ENCODE results near the gene ARIH2. TPM values are rescaled to one million over a fixed set of nuclear protein-coding genes. Genes with fewer than 3 reads are reported as not detected.
A peak's percentile ranks its signal among the peaks of the same experiment; 100 is the strongest.

ARIH2 gene
- total RNA-seq, 2 experiments from 2014 or later = 91.0 to 95.0 TPM

DNA sequence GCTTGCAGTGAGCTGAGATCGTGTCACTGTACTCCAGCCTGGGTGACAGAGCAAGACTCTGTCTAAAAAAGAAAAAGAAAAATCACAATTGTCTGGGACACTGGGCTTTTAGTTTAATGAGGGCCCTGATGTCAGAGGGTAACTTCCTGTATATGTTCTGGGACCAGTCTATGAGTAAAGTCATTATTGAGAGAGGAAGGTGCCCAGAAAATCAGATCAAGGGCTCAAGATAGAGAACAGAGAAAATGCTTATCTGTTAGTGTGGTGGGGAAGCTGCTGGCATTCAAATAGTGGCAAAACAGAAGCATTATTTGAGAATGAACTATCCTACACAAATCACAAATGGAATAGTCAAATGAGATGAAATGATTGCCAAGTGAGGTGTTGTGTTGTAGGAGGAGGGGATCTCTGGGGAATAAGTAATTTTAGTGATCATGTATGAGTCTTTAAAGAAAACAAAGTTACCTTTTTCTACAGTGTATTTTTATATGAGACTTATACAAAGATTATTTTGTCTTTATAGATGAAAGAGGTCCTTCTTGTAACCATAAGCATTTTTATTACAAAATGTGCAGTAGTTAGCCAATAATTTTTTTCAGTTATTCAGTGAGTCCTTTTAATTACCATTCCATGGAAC lies 13.4 kb downstream of the ARIH2 start:
- peaks cover 72% of the 10 kb centered on the region for H3K36me3 Mint-ChIP-seq (ENCODE audit: low read depth)
- no peaks in the 10 kb centered on the region for H3K9me3 Mint-ChIP-seq
- no peak overlapping the region for H3K4me3 Mint-ChIP-seq
- CTCF ChIA-PET = interaction anchor here (0.6 to 1.9 kb wide), 9 partner anchors 8 to 726 kb away, joined by 3 to 6 read pairs (median 4); partner anchors contain the start of gene ARIH2
- peaks cover 60% of the 10 kb centered on the region for H3K4me1 Mint-ChIP-seq
- H3K27ac Mint-ChIP-seq = peak overlapping the region; percentile 58
- POLR2A ChIA-PET = no interaction called here
- no peaks in the 10 kb centered on the region for H3K27me3 Mint-ChIP-seq
- DNase-seq = no peak

DNA sequence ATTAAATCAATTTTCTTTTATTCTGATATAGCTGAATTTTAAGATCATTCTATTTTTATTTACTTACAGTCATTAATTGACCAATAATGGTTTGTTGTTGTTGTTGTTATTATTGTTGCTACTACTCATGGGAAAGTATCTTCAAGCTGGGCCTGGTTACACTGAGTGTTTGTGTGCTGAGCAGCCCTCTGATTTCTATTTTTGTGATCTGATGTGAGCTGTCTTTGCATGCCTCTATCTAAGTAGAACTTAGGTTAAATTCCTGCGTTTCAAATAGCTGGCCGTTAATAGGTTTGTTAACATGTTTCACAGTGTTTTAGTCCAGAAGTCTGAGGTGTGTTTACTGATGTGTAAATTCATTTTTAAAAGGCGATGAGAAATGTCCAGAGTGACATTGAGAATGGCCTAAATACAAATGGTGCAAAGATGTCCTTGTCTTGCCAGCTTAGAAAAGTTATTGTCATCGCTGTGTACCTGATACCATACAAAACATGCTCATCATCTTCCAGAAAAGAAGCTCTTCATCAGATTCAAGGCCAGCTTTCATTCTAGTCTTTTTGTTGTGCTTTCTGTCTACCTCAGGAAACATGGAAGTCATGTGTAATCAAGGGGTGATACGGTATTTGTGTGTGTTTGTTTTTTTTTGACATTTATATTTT lies 15.8 kb downstream of the ARIH2 start:
- Mint-ChIP-seq H3K4me1 (peaks cover 51% of the 10 kb centered on the region), H3K27me3 (no peaks in the 10 kb centered on the region), H3K27ac (no peak overlapping the region), H3K4me3 (no peak overlapping the region), H3K9me3 (no peaks in the 10 kb centered on the region), H3K36me3 (ENCODE audit: low read depth) (peaks cover 61% of the 10 kb centered on the region)
- DNase-seq = no peak
- POLR2A ChIA-PET = no interaction called here
- CTCF ChIA-PET = interaction anchor here (0.8 to 1.7 kb wide), 2 partner anchors 9 kb away, joined by 3 to 5 read pairs; no protein-coding TSS in a partner anchor

DNA sequence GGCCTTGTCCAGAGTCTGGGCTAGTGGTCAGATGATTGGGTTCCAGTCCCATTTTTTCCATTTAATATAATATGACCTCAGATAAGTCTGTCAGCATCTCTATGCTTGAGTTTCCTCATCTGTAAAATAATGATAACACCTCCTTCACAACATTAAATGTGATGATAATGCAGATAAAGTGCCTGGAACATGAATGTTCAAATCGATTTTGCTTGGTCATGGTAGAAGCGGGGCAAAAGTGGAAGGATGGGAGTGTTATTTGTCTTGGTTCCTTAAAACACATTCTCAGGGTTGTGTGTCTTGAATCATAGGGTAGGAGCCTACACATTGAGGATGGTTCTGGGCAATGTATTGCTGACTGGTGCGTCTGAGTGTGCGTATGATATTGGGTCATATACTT lies 16.9 kb downstream of the ARIH2 start:
- no peaks in the 10 kb centered on the region for H3K27me3 Mint-ChIP-seq
- no peak overlapping the region for H3K4me3 Mint-ChIP-seq
- no peak overlapping the region for H3K27ac Mint-ChIP-seq
- POLR2A ChIA-PET = no interaction called here
- DNase-seq = no peak
- H3K9me3 Mint-ChIP-seq = no peaks in the 10 kb centered on the region
- H3K4me1 Mint-ChIP-seq = peaks cover 43% of the 10 kb centered on the region
- peaks cover 53% of the 10 kb centered on the region for H3K36me3 Mint-ChIP-seq (ENCODE audit: low read depth)
- CTCF ChIA-PET = interaction anchor here (0.7 kb wide), 1 partner anchor 17 kb away, joined by 5 read pairs; the partner anchor contains the start of gene ARIH2

GRCh38 chr3:48938156-48938555 lies 19.5 kb downstream of the ARIH2 start:
- Mint-ChIP-seq H3K4me3 (no peak overlapping the region), H3K9me3 (no peaks in the 10 kb centered on the region), H3K4me1 (peaks cover 34% of the 10 kb centered on the region), H3K36me3 (ENCODE audit: low read depth) (peaks cover 47% of the 10 kb centered on the region), H3K27me3 (no peaks in the 10 kb centered on the region), H3K27ac (no peak overlapping the region)
- CTCF ChIA-PET = interaction anchor here (1.4 kb wide), 1 partner anchor 19 kb away, joined by 5 read pairs; the partner anchor contains the start of gene ARIH2
- POLR2A ChIA-PET = no interaction called here
- DNase-seq = no peak

GRCh38 chr3:48938689-48939088 lies 20.0 kb downstream of the ARIH2 start:
- H3K36me3 Mint-ChIP-seq (ENCODE audit: low read depth) = peaks cover 47% of the 10 kb centered on the region

DNA sequence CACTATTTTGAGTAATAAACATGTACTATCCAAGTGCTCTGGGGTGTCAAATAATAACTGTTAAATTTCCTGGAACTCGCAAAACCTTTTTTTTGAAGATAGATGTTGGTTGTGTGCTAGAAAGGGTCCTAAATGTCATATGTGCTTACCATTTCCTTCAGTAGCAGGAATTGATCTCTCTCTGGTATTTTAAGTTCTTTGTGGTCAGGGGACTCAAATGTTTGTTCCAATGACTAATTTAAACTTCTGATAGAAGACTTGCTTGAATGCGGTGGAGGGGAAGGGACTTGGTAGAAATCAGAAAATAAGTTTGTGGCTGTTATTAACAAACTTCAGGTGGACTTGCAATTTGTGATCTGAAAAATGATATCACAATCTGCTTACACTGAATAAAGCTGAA lies 26.8 kb downstream of the ARIH2 start:
- CTCF ChIA-PET = interaction anchor here (0.6 kb wide), 1 partner anchor 1029 kb away, joined by 3 read pairs; no protein-coding TSS in a partner anchor
- Mint-ChIP-seq H3K27ac (no peak overlapping the region), H3K4me1 (peaks cover 19% of the 10 kb centered on the region), H3K36me3 (ENCODE audit: low read depth) (peaks cover 12% of the 10 kb centered on the region), H3K4me3 (no peak overlapping the region), H3K9me3 (no peaks in the 10 kb centered on the region), H3K27me3 (no peaks in the 10 kb centered on the region)
- DNase-seq = no peak
- POLR2A ChIA-PET = no interaction called here

More at GRCh38 chr3:48938689-48939088, 20.0 kb downstream of the ARIH2 start:
- Mint-ChIP-seq H3K4me3 (no peak overlapping the region), H3K27ac (no peak overlapping the region), H3K4me1 (peaks cover 35% of the 10 kb centered on the region), H3K9me3 (no peaks in the 10 kb centered on the region), H3K27me3 (no peaks in the 10 kb centered on the region)
- DNase-seq = no peak
- POLR2A ChIA-PET = no interaction called here
- CTCF ChIA-PET = no interaction called here

GRCh38 chr3:48945891-48946549 lies 27.4 kb downstream of the ARIH2 start:
- Mint-ChIP-seq H3K27me3 (no peaks in the 10 kb centered on the region), H3K9me3 (no peaks in the 10 kb centered on the region), H3K36me3 (ENCODE audit: low read depth) (peaks cover 12% of the 10 kb centered on the region), H3K4me3 (no peak overlapping the region), H3K4me1 (peaks cover 18% of the 10 kb centered on the region), H3K27ac (no peak overlapping the region)
- DNase-seq = no peak
- ChIA-PET POLR2A (no interaction called here), CTCF (interaction anchor here (1.2 kb wide), 1 partner anchor 49 kb away, joined by 3 read pairs; no protein-coding TSS in a partner anchor)

- POLR2A ChIA-PET = no interaction called here
- H3K9me3 Mint-ChIP-seq = no peaks in the 10 kb centered on the region
- H3K4me1 Mint-ChIP-seq = peaks cover 21% of the 10 kb centered on the region
- peaks cover 3% of the 10 kb centered on the region for H3K36me3 Mint-ChIP-seq (ENCODE audit: low read depth)
- no peak overlapping the region for H3K27ac Mint-ChIP-seq
- CTCF ChIA-PET = no interaction called here
- H3K27me3 Mint-ChIP-seq = no peaks in the 10 kb centered on the region
- no peak overlapping the region for H3K4me3 Mint-ChIP-seq
- DNase-seq = no peak
Measured at GRCh38 chr3:48949376-48949717, 30.7 kb downstream of the ARIH2 start.

GRCh38 chr3:48950051-48950450 lies 31.4 kb downstream of the ARIH2 start:
- no peaks in the 10 kb centered on the region for H3K9me3 Mint-ChIP-seq
- peaks cover 6% of the 10 kb centered on the region for H3K36me3 Mint-ChIP-seq (ENCODE audit: low read depth)
- POLR2A ChIA-PET = no interaction called here
- H3K27ac Mint-ChIP-seq = no peak overlapping the region
- no peaks in the 10 kb centered on the region for H3K27me3 Mint-ChIP-seq
- peaks cover 18% of the 10 kb centered on the region for H3K4me1 Mint-ChIP-seq
- no peak for DNase-seq
- CTCF ChIA-PET = interaction anchor here (1.0 to 1.1 kb wide), 2 partner anchors 9 to 20 kb away, joined by 3 read pairs; no protein-coding TSS in a partner anchor
- no peak overlapping the region for H3K4me3 Mint-ChIP-seq

DNA sequence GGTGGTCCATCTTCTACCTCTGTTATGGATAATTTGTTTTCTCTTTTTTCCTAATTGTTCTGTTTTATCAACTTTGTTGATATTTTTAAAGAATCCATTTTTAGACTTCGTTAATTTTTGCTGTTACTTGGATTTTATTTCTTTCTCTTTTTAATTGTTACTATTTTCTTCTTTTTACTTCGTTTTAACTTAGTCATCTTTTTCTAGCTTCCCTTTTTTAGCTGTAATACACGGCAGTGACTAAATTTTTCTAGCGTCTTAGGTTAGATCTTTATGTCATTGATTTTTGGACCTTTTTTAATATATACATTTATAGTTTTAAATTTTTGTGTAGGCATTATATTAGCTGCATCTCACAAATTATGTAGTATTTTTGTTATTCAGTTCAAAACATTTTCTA lies 33.1 kb downstream of the ARIH2 start:
- no peak for DNase-seq
- Mint-ChIP-seq H3K9me3 (no peaks in the 10 kb centered on the region), H3K36me3 (ENCODE audit: low read depth) (peaks cover 12% of the 10 kb centered on the region), H3K27ac (no peak overlapping the region), H3K4me3 (no peak overlapping the region), H3K27me3 (no peaks in the 10 kb centered on the region), H3K4me1 (peaks cover 12% of the 10 kb centered on the region)
- CTCF ChIA-PET = interaction anchor here (0.5 to 0.8 kb wide), 2 partner anchors 20 to 268 kb away, joined by 3 read pairs; no protein-coding TSS in a partner anchor
- POLR2A ChIA-PET = no interaction called here

DNA sequence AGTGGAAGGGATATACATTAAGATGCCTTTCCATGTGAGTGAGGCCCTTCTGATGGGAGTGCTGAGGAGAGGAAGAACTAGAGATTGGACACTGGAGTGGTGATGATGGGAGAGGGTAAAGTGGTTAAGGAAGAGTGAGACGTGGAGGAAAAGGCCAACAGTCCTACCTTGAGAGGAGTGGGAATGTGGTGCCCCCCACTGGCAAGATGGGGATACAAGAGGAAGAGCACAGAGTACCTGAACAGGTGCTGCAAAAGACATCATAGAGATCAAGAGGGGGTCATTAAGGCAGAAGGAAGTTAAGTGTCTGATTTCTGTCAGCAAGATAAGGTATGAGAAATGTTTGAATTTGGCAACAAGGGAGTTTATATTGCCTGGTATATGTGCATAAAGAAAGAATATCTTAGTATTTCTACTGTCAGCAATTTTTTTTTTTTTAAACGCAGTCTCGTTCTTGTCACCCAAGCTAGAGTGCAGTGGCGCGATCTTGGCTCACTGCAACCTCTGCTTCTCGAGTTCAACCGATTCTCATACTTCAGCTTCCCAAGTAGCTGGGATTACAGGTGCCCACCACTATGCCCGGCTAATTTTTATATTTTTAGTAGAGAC lies 34.0 kb downstream of the ARIH2 start:
- ChIA-PET CTCF (interaction anchor here (0.8 to 2.1 kb wide), 2 partner anchors 9 to 19 kb away, joined by 3 to 9 read pairs; no protein-coding TSS in a partner anchor), POLR2A (interaction anchor here (0.6 kb wide), 1 partner anchor 217 kb away, joined by 4 read pairs; no protein-coding TSS in a partner anchor)
- DNase-seq = peak; percentile 54
- Mint-ChIP-seq H3K4me3 (no peak overlapping the region), H3K27me3 (no peaks in the 10 kb centered on the region), H3K27ac (peak overlapping the region; percentile 0), H3K4me1 (peaks cover 13% of the 10 kb centered on the region), H3K9me3 (no peaks in the 10 kb centered on the region), H3K36me3 (ENCODE audit: low read depth) (peaks cover 20% of the 10 kb centered on the region)

GRCh38 chr3:48957006-48957705 lies 38.5 kb downstream of the ARIH2 start:
- ChIA-PET POLR2A (no interaction called here), CTCF (interaction anchor here (0.5 to 1.8 kb wide), 5 partner anchors 12 to 65 kb away, joined by 3 to 6 read pairs (median 4); partner anchors contain the start of gene NDUFAF3)
- Mint-ChIP-seq H3K27me3 (no peaks in the 10 kb centered on the region), H3K27ac (no peak overlapping the region), H3K4me1 (peaks cover 6% of the 10 kb centered on the region), H3K9me3 (no peaks in the 10 kb centered on the region), H3K4me3 (no peak overlapping the region), H3K36me3 (ENCODE audit: low read depth) (peaks cover 23% of the 10 kb centered on the region)
- no peak for DNase-seq
